ENCODE results near the gene DEPDC4.
A peak's percentile ranks its signal among the peaks of the same experiment; 100 is the strongest.
"Not testable (repeated sequence)": the region's sequence is repeated elsewhere in the genome, so short reads cannot be mapped to it uniquely, and the experiment has no call there.

Gene DEPDC4

GRCh38 chr12:100258127-100258526, 8.8 kb downstream of the DEPDC4 start:
- DNase-seq, result no peak

GRCh38 chr12:100254876-100255275, 12.0 kb downstream of the DEPDC4 start:
- DNase-seq, result no peak

- DNase-seq, result no peak
Measured at GRCh38 chr12:100253437-100253836, 13.4 kb downstream of the DEPDC4 start.

GRCh38 chr12:100251917-100252316, 15.0 kb downstream of the DEPDC4 start:
- DNase-seq, result no peak

- DNase-seq, result no peak
Measured at GRCh38 chr12:100249941-100250340, 16.9 kb downstream of the DEPDC4 start.

- DNase-seq, result no peak
Measured at GRCh38 chr12:100248886-100249285, 18.0 kb downstream of the DEPDC4 start.

GRCh38 chr12:100247765-100248164, 19.1 kb downstream of the DEPDC4 start:
- no peak for DNase-seq

GRCh38 chr12:100243137-100243536, 23.7 kb downstream of the DEPDC4 start:
- no peak for DNase-seq

- DNase-seq, result no peak
Measured at GRCh38 chr12:100239589-100239988, 27.3 kb downstream of the DEPDC4 start.

- DNase-seq, result no peak
Measured at GRCh38 chr12:100238801-100239200, 28.1 kb downstream of the DEPDC4 start.

- DNase-seq, result peak; percentile 56
Measured at GRCh38 chr12:100234591-100235304, 32.1 kb downstream of the DEPDC4 start.

- no peak for DNase-seq
Measured at GRCh38 chr12:100234166-100234565, 32.7 kb downstream of the DEPDC4 start.

GRCh38 chr12:100231873-100232272, 35.0 kb downstream of the DEPDC4 start:
- DNase-seq, result not testable (repeated sequence)

GRCh38 chr12:100229876-100230275, 37.0 kb downstream of the DEPDC4 start:
- no peak for DNase-seq

GRCh38 chr12:100229036-100229635, 37.7 kb downstream of the DEPDC4 start:
- DNase-seq, result no peak

GRCh38 chr12:100225491-100225890, 41.4 kb downstream of the DEPDC4 start:
- no peak for DNase-seq

GRCh38 chr12:100222173-100222572, 44.7 kb downstream of the DEPDC4 start:
- DNase-seq, result not testable (repeated sequence)

- no peak for DNase-seq
Measured at GRCh38 chr12:100221523-100221922, 45.4 kb downstream of the DEPDC4 start.

GRCh38 chr12:100219328-100220109, 47.4 kb downstream of the DEPDC4 start:
- DNase-seq, result no peak

- no peak for DNase-seq
Measured at GRCh38 chr12:100216337-100216736, 50.5 kb downstream of the DEPDC4 start.

- DNase-seq, result no peak
Measured at GRCh38 chr12:100215209-100215608, 51.7 kb downstream of the DEPDC4 start.

GRCh38 chr12:100214518-100214917, 52.4 kb downstream of the DEPDC4 start:
- DNase-seq, result no peak

- no peak for DNase-seq
Measured at GRCh38 chr12:100213016-100213891, 53.6 kb downstream of the DEPDC4 start.

Data from midbrain (tissue), 1 donor.